ENCODE results near the gene TBC1D14. TPM values are rescaled to one million over a fixed set of nuclear protein-coding genes. Genes with fewer than 3 reads are reported as not detected.

TBC1D14 gene
- total and polyA plus RNA-seq, 9 of the 15 experiments (the other 6 are each of a cell fraction or from before 2014, with no cell fraction given): 2.1 to 59.6 (median 44.8) TPM

- POLR2A ChIA-PET: interaction anchor here (0.6 to 1.2 kb wide), 2 partner anchors 8 to 116 kb away, joined by 3 read pairs; no protein-coding TSS in a partner anchor
Observed at GRCh38 chr4:6881908-6882307, 27.7 kb upstream of the TBC1D14 start.

More at GRCh38 chr4:6881908-6882307, 27.7 kb upstream of the TBC1D14 start:
- Histone ChIP-seq H3K27me3 (ENCODE audit: control insufficient read depth in 2 of 2, insufficient read depth in 2 of 2, low read length in 2 of 2) (no peaks in the 10 kb centered on the region), H3K79me2 (ENCODE audit: control insufficient read depth, insufficient read depth, low read length) (no peaks in the 10 kb centered on the region), H3K9me3 (replicated peaks; ENCODE audit: control insufficient read depth, insufficient read depth, low read depth, low read length) (no peaks in the 10 kb centered on the region), H3K4me1 (replicated peaks in 1 of 2; ENCODE audit: control insufficient read depth in 2 of 2, insufficient read depth in 2 of 2, low read length in 2 of 2) (0 out of 5 replicates have a peak, but pooled peaks cover 0 to 4% of the 10 kb centered on the region in 2 experiments), H3K9me1 (ENCODE audit: control insufficient read depth, insufficient read depth, low read length) (no peaks in the 10 kb centered on the region), H3K27ac (ENCODE audit: extremely low read depth, low read depth, low read length) (no peak overlapping the region), H3K36me3 (ENCODE audit: control insufficient read depth, insufficient read depth, low read length) (peaks cover 61% of the 10 kb centered on the region), H3K9ac (ENCODE audit: insufficient read depth in 1 of 2, low read depth in 2 of 2, low read length in 2 of 2) (no peak overlapping the region), H3K4me2 (ENCODE audit: insufficient read depth, low read length) (no peak overlapping the region), H3K4me3 (no peak overlapping the region), H2AFZ (ENCODE audit: low read depth, low read length) (no peak overlapping the region), H4K20me1 (replicated peaks; ENCODE audit: control insufficient read depth, insufficient read depth, low read length) (no peaks in the 10 kb centered on the region)
- CTCF ChIA-PET (ENCODE audit: low intra/inter-chr PET ratio): no interaction called here
- intact Hi-C loops (cut with micrococcal nuclease): no loop called here
- TF ChIP-seq CHAMP1 (IDR thresholded peaks at IDR 0.05): no peak
- no peak for TF ChIP-seq PHTF2 (CRISPR knock-in tag; IDR thresholded peaks at IDR 0.05)
- TF ChIP-seq HNRNPUL1 (IDR thresholded peaks at IDR 0.05; ENCODE audit: low read length): no peak
- TF ChIP-seq CBX5 (IDR thresholded peaks at IDR 0.05; ENCODE audit: borderline replicate concordance, low read depth): no peak
- TF ChIP-seq HDGF (IDR thresholded peaks at IDR 0.05): no peak
- TF ChIP-seq ZNF668 (CRISPR knock-in tag; IDR thresholded peaks at IDR 0.05): no peak
- FAIRE-seq: no peak
- 93% methylated on average over 13 of the region's 16 CpGs for WGBS (ENCODE audit: insufficient coverage, low coverage, missing lambda C conversion rate)
- BruUV-seq (replicated peaks): no TSS peak
- in situ Hi-C loops (cut with MboI): no loop called here
- no peak for DNase-seq (ENCODE audit: extremely low read depth in 1 of 4, low spot score in 3 of 4)
- no peak for ATAC-seq

Measured in K562 (cell line).